HepG2 (cell line): ENCODE results near the gene TMCC2. TPM values are rescaled to one million over a fixed set of nuclear protein-coding genes. Genes with fewer than 3 reads are reported as not detected.
A peak's percentile ranks its signal among the peaks of the same experiment; 100 is the strongest.

ENCODE experiments used
- AHR ChIP-seq: IDR thresholded peaks from 2 replicates; pipeline ENCODE4 v1.6.1; 2018; ENCODE audit warnings: missing genetic modification reagents, missing compliant biosample characterization
- EZH2 ChIP-seq: conservative IDR thresholded peaks from 2 replicates; pipeline ENCODE4 v1.6.1; 2012; ENCODE audit warnings: mild to moderate bottlenecking, low read depth, low read length, moderate library complexity
- HNRNPLL ChIP-seq: fragments of 200-400 bp; formaldehyde crosslinking; IDR thresholded peaks from 2 replicates; pipeline ENCODE4 v1.6.1; 2017; ENCODE audit warnings: mild to moderate bottlenecking, low read depth, low read length; ENCODE audit not compliant: poor library complexity, severe bottlenecking
- JARID2 ChIP-seq: sonication (generic); formaldehyde crosslinking; IDR thresholded peaks from 2 replicates; pipeline ENCODE4 v1.8.1; 2023; ENCODE audit warnings: missing genetic modification reagents, inconsistent platforms; ENCODE audit not compliant: insufficient replicate concordance
- RFXAP ChIP-seq: sonication (generic); formaldehyde crosslinking; IDR thresholded peaks from 2 replicates; pipeline ENCODE4 v1.4.0; 2020; ENCODE audit warnings: missing genetic modification reagents, borderline replicate concordance
- SIX1 ChIP-seq: sonication (generic); formaldehyde crosslinking; IDR thresholded peaks from 2 replicates; pipeline ENCODE4 v1.4.0; 2020; ENCODE audit warnings: missing genetic modification reagents, borderline replicate concordance
- SUZ12 ChIP-seq: fragments of 150-350 bp; IDR thresholded peaks from 2 replicates; pipeline ENCODE4 v1.6.1; 2014; ENCODE audit warnings: low read depth, low read length
- TMF1 ChIP-seq: sonication (generic); formaldehyde crosslinking; IDR thresholded peaks from 2 replicates; pipeline ENCODE4 v1.8.1; 2022; ENCODE audit warnings: low read depth, missing genetic modification reagents
- ZFP1 ChIP-seq: IDR thresholded peaks from 2 replicates; pipeline ENCODE4 v1.6.1; 2016
- ZFP90 ChIP-seq: sonication (generic); formaldehyde crosslinking; IDR thresholded peaks from 2 replicates; pipeline ENCODE4 v1.8.0; 2022; ENCODE audit warnings: missing genetic modification reagents, mild to moderate bottlenecking, inconsistent platforms, borderline replicate concordance
- ZNF333 ChIP-seq: sonication (generic); formaldehyde crosslinking; IDR thresholded peaks from 2 replicates; pipeline ENCODE4 v1.4.0; 2020; ENCODE audit warnings: mild to moderate bottlenecking, missing genetic modification reagents, borderline replicate concordance
- ZNF547 ChIP-seq: sonication (generic); formaldehyde crosslinking; IDR thresholded peaks from 2 replicates; pipeline ENCODE4 v1.5.1; 2020; ENCODE audit warnings: mild to moderate bottlenecking, missing genetic modification reagents
- ZNF572 ChIP-seq: sonication (generic); formaldehyde crosslinking; IDR thresholded peaks from 2 replicates; pipeline ENCODE4 v1.5.1; 2020; ENCODE audit warnings: mild to moderate bottlenecking, missing genetic modification reagents
- ZNF713 ChIP-seq: sonication (generic); formaldehyde crosslinking; IDR thresholded peaks from 2 replicates; pipeline ENCODE4 v1.4.0; 2020; ENCODE audit warnings: mild to moderate bottlenecking, missing genetic modification reagents
- ZNF740 ChIP-seq: sonication (generic); formaldehyde crosslinking; IDR thresholded peaks from 2 replicates; pipeline ENCODE4 v1.4.0; 2020; ENCODE audit warnings: missing genetic modification reagents
- ZNF749 ChIP-seq: sonication (generic); formaldehyde crosslinking; IDR thresholded peaks from 2 replicates; pipeline ENCODE4 v1.8.0; 2022; ENCODE audit warnings: mild to moderate bottlenecking, missing genetic modification reagents, moderate library complexity, borderline replicate concordance
- ZNF772 ChIP-seq: sonication (generic); formaldehyde crosslinking; IDR thresholded peaks from 2 replicates; pipeline ENCODE4 v1.5.0; 2020; ENCODE audit warnings: mild to moderate bottlenecking, missing genetic modification reagents
- ZXDC ChIP-seq: sonication (generic); formaldehyde crosslinking; IDR thresholded peaks from 2 replicates; pipeline ENCODE4 v1.5.0; 2020; ENCODE audit warnings: mild to moderate bottlenecking, missing genetic modification reagents
- polyA plus RNA-seq, 8 experiments: library from polyadenylated mRNA; depleted of rRNA in 3 of 8; stranded (reverse) in 7 of 8; unstranded in 1 of 8; fragments of >200 nt; fragmentation: Illumina TruSeq in 4 of 8; extraction: Trizol in 4 of 8; gene quantifications; 2 replicates each; pipeline versions ENCODE4 v1.2.1 to v1.2.3, GENCODE V29; 2011 to 2016; ENCODE audit warnings: low read depth in 4 of 8, missing spikeins in 1 of 8, mixed read lengths in 1 of 8; ENCODE audit not compliant: insufficient read depth in 1 of 8
- total RNA-seq, 5 experiments: library from RNA; depleted of rRNA; stranded (reverse); fragments of >200 nt; fragmentation: Illumina TruSeq; extraction: Trizol; gene quantifications; 2 replicates each; pipeline ENCODE4 v1.2.3, GENCODE V29; 2016; ENCODE audit warnings: low read depth in 1 of 5
- TF ChIP-seq, protein P1 (sequence below): sonication (generic); formaldehyde crosslinking; IDR thresholded peaks from 2 replicates; pipeline ENCODE4 v1.5.0; 2020; ENCODE audit warnings: missing genetic modification reagents
- TF ChIP-seq, protein P2 (sequence below): sonication (generic); formaldehyde crosslinking; IDR thresholded peaks from 2 replicates; pipeline ENCODE4 v1.4.0; 2020; ENCODE audit warnings: missing genetic modification reagents

The TMCC2 gene
- total and polyA plus RNA-seq, 2 of the 13 experiments (the other 11 are each of a cell fraction or from before 2014, with no cell fraction given): 0.12 to 0.24 TPM

- TF ChIP-seq RFXAP (CRISPR knock-in tag): peak; percentile 77; the same call in 1 of the 2 replicates
- peak; percentile 84 for TF ChIP-seq ZNF772 (CRISPR knock-in tag)
- TF ChIP-seq ZFP1: peak; percentile 95
- TF ChIP-seq ZXDC (CRISPR knock-in tag): peak; percentile 62; the same call in 1 of the 2 replicates
- peak; percentile 42 for TF ChIP-seq JARID2
- TF ChIP-seq, protein P1, sequence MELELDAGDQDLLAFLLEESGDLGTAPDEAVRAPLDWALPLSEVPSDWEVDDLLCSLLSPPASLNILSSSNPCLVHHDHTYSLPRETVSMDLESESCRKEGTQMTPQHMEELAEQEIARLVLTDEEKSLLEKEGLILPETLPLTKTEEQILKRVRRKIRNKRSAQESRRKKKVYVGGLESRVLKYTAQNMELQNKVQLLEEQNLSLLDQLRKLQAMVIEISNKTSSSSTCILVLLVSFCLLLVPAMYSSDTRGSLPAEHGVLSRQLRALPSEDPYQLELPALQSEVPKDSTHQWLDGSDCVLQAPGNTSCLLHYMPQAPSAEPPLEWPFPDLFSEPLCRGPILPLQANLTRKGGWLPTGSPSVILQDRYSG (CRISPR knock-in tag): 0 out of 2 replicates have a peak, but pooled peaks have one; percentile 14
- TF ChIP-seq ZNF749 (CRISPR knock-in tag): peak; percentile 65; the same call in 1 of the 2 replicates
- peak; percentile 89 for TF ChIP-seq HNRNPLL
- TF ChIP-seq TMF1 (CRISPR knock-in tag): peak; percentile 58
- TF ChIP-seq, protein P2, sequence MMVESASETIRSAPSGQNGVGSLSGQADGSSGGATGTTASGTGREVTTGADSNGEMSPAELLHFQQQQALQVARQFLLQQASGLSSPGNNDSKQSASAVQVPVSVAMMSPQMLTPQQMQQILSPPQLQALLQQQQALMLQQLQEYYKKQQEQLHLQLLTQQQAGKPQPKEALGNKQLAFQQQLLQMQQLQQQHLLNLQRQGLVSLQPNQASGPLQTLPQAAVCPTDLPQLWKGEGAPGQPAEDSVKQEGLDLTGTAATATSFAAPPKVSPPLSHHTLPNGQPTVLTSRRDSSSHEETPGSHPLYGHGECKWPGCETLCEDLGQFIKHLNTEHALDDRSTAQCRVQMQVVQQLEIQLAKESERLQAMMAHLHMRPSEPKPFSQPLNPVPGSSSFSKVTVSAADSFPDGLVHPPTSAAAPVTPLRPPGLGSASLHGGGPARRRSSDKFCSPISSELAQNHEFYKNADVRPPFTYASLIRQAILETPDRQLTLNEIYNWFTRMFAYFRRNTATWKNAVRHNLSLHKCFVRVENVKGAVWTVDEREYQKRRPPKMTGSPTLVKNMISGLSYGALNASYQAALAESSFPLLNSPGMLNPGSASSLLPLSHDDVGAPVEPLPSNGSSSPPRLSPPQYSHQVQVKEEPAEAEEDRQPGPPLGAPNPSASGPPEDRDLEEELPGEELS (CRISPR knock-in tag): peak; percentile 86
- peak; percentile 74; the same call in 1 of the 2 replicates for TF ChIP-seq ZNF547 (CRISPR knock-in tag)
- peak; percentile 95 for TF ChIP-seq ZNF333 (CRISPR knock-in tag)
- TF ChIP-seq SUZ12: peak; percentile 72
- TF ChIP-seq ZNF572 (CRISPR knock-in tag): no peak
- peak; percentile 78; the same call in 1 of the 2 replicates for TF ChIP-seq AHR (CRISPR knock-in tag)
- TF ChIP-seq EZH2: no peak
- TF ChIP-seq ZNF713: peak; percentile 45
- no peak for TF ChIP-seq SIX1 (CRISPR knock-in tag)
- TF ChIP-seq ZNF740 (CRISPR knock-in tag): peak; percentile 95
- TF ChIP-seq ZFP90 (CRISPR knock-in tag): peak; percentile 56; the same call in 1 of the 2 replicates
These were observed 16.4 kb upstream of the TMCC2 start, which contains the start of gene DSTYK (continued) for GRCh38 chr1:205211169-205211838.
